ENCODE data around the gene IQCE.

Gene IQCE

DNA sequence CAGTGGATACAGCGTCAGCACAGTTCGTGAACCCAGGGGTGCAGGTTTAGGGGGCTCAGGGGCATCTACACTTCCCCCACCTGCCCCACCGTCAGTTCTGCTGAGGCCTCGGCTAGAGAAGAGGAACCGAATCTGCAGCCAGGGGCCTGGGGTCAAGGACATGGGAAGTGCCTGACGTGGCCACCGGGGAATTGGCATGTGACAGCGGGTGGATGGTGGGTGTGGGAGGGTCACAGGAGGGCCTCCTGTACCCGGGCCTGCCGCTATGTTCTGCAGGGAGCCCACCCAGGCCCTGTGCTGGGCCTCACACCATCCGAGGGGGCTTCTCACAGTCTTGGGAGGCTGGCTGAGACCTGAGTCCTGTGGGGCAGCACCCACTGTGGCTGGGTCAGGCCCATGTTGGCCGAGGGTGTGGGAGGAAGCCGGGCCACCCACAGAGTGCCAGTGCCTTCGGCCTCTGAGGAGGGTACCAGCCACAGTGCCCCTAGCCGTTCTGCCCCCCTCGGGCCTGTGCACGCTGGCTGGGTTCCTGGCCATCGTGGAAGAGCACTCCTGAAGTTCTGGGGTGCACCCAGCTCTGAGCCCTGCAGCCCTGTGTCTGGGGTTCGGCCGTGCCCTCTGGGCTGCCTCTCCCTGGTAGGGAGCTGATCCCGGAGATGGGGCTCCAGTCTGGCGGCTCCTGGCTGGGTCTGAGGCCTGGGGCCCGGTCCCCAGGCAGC, 78.9 kb downstream of the IQCE start:
- TF ChIP-seq CTCF (IDR thresholded peaks at IDR 0.05) = peak; percentile 12
- H3K36me3 ChIP-seq = no peaks in the 10 kb centered on the region
- no peak overlapping the region for H3K4me3 ChIP-seq (ENCODE audit: low read depth in 1 of 2, low read length in 1 of 2)
- peaks cover 38 to 41% of the 10 kb centered on the region in 2 experiments for H3K4me1 ChIP-seq (ENCODE audit: control insufficient read depth in 1 of 2, insufficient read depth in 1 of 2, low read depth in 1 of 2, low read length in 1 of 2)
- H3K27ac ChIP-seq = peak overlapping the region; percentile 5
- H3K9me3 ChIP-seq = no peaks in the 10 kb centered on the region
- peaks cover 16% of the 10 kb centered on the region for H3K27me3 ChIP-seq

DNA sequence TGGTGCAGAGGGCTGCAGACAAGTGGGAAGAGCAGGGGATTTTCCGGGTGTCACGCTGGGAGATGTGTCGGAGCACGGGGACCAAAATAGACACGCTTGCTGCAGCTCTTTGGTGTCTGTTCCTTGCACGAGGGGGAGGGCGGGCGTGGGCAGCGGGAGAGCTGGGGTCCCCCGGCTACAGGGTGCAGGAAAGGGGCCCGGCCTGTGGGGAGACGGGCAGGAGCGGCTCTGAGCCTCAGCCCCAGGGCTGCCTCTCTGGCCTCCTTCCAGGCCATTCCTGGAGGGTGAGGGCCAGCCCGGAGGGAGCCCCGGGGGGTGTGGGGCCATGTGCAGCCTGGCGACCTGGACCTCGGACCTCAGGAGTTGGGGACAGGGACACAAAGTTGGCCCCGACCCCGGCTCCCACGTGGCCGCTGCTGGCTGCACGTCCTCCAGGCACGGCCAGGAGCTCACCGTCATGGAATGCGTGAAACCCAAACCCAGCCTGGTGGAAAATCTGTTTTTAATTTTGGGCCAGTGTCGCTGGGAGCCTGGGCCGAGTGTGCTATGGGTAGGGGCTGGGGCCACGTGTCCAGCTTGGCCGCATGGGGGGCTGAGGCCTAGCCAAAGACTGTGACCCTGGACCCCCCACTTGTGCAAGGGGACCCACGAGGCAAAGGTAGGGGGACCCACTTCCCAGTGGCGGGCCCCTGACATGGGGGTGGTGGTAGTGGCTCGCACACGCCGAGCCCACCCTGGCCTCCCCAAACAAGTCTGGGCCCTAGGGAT, 79.6 kb downstream of the IQCE start:
- H3K27ac ChIP-seq = no peak overlapping the region
- H3K36me3 ChIP-seq = no peaks in the 10 kb centered on the region
- H3K9me3 ChIP-seq = no peaks in the 10 kb centered on the region
- H3K27me3 ChIP-seq = peaks cover 8% of the 10 kb centered on the region
- H3K4me1 ChIP-seq (ENCODE audit: control insufficient read depth in 1 of 2, insufficient read depth in 1 of 2, low read depth in 1 of 2, low read length in 1 of 2) = peaks cover 31 to 34% of the 10 kb centered on the region in 2 experiments
- H3K4me3 ChIP-seq (ENCODE audit: low read depth in 1 of 2, low read length in 1 of 2) = no peak overlapping the region
- no peak for TF ChIP-seq CTCF (IDR thresholded peaks at IDR 0.05)

GRCh38 chr7:2639181-2639681, 80.5 kb downstream of the IQCE start:
- no peak for TF ChIP-seq CTCF (IDR thresholded peaks at IDR 0.05)
- no peak overlapping the region for H3K4me3 ChIP-seq (ENCODE audit: low read depth in 1 of 2, low read length in 1 of 2)
- no peaks in the 10 kb centered on the region for H3K36me3 ChIP-seq
- no peak overlapping the region for H3K27ac ChIP-seq
- H3K9me3 ChIP-seq = no peaks in the 10 kb centered on the region
- peaks cover under 1% of the 10 kb centered on the region for H3K27me3 ChIP-seq
- peaks cover 30 to 36% of the 10 kb centered on the region in 2 experiments for H3K4me1 ChIP-seq (ENCODE audit: control insufficient read depth in 1 of 2, insufficient read depth in 1 of 2, low read depth in 1 of 2, low read length in 1 of 2)

DNA sequence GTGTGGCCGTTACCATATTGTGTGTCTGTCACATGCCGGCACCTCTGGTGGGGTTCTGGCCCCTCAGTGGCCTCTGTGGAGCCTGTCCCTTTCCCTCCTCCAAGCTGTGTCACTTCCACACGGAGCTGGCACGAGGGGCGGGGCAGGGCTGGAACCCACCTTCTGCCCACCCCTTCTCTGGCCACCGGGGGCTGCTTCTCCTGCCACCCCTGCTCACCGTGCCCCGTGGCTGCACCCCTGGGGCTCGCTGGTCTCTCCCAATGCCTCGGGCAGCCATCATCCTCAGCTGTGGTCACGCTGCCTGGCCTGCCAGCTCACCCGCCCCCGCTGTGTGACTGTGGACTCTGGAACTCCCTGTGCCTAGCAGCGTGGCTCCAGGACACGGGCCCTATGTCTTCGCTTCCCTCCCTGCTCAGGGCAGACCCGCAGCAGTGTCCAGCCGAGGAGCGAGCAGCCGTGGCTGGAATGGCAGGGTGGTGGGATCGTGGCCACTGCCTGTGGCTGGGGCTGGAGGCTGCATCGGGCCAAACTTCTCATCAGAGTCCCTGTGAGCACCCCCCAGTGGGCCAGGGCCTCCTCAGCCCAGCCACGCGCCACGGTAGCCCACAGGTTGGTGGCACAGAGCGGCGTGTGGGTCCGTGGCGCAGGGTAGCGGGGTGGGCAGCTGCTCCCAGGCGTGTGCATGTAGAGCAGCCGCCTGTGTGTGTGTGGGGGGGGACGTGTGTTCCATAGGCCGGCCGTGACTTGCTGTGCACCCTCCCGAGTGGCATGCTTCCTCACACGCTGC, 81.1 kb downstream of the IQCE start:
- no peak for TF ChIP-seq CTCF (IDR thresholded peaks at IDR 0.05)
- H3K27ac ChIP-seq = no peak overlapping the region
- H3K4me3 ChIP-seq (ENCODE audit: low read depth in 1 of 2, low read length in 1 of 2) = no peak overlapping the region
- H3K9me3 ChIP-seq = no peaks in the 10 kb centered on the region
- no peaks in the 10 kb centered on the region for H3K27me3 ChIP-seq
- H3K36me3 ChIP-seq = no peaks in the 10 kb centered on the region
- peaks cover 37 to 42% of the 10 kb centered on the region in 2 experiments for H3K4me1 ChIP-seq (ENCODE audit: control insufficient read depth in 1 of 2, insufficient read depth in 1 of 2, low read depth in 1 of 2, low read length in 1 of 2)

- H3K4me3 ChIP-seq (ENCODE audit: low read depth in 1 of 2, low read length in 1 of 2) = no peak overlapping the region
- no peak overlapping the region for H3K27ac ChIP-seq
- no peaks in the 10 kb centered on the region for H3K9me3 ChIP-seq
- peaks cover 42 to 48% of the 10 kb centered on the region in 2 experiments for H3K4me1 ChIP-seq (ENCODE audit: control insufficient read depth in 1 of 2, insufficient read depth in 1 of 2, low read depth in 1 of 2, low read length in 1 of 2)
- no peaks in the 10 kb centered on the region for H3K36me3 ChIP-seq
- TF ChIP-seq CTCF (IDR thresholded peaks at IDR 0.05) = no peak
- no peaks in the 10 kb centered on the region for H3K27me3 ChIP-seq
These were observed 81.7 kb downstream of the IQCE start for GRCh38 chr7:2640482-2640830.
